Right atrium auricular region (tissue), 2 donors: Measurements from ENCODE around the gene MTREX. TPM values are rescaled to one million over a fixed set of nuclear protein-coding genes. Genes with fewer than 3 reads are reported as not detected.

Experiments
- DNase-seq: peaks from one replicate; pipeline ENCODE4 v3.0.0-alpha.2; 2019; ENCODE audit warnings: low spot score
- H3K27ac ChIP-seq, 2 donors: fragments of 200-600 bp; sonication (generic); 1 replicate in 1 of 2; 2 replicates in 1 of 2; pipeline ENCODE4 v1.5.1; 2016 to 2019
- H3K27me3 ChIP-seq, 2 donors: fragments of 200-600 bp; sonication (generic); one replicate each; pipeline versions ENCODE4 v1.5.1 to v1.6.0; 2017 to 2019
- H3K36me3 ChIP-seq: fragments of 200-600 bp; sonication (generic); one replicate; pipeline ENCODE4 v1.5.1; 2016
- H3K4me1 ChIP-seq, 2 donors: fragments of 200-600 bp; sonication (generic); one replicate each; pipeline versions ENCODE4 v1.5.1 to v1.6.0; 2017 to 2019
- H3K4me3 ChIP-seq, 2 donors: fragments of 200-600 bp; sonication (generic); 1 replicate in 1 of 2; 2 replicates in 1 of 2; pipeline ENCODE4 v1.5.1; 2017 to 2019; ENCODE audit warnings: mild to moderate bottlenecking in 1 of 2, moderate library complexity in 1 of 2
- H3K9me3 ChIP-seq, 2 donors: fragments of 200-600 bp; sonication (generic); one replicate each; pipeline ENCODE4 v1.5.1; 2019
- CTCF ChIP-seq, 2 donors: fragments of 200-600 bp; sonication (generic); IDR thresholded peaks; one replicate each; pipeline ENCODE4 v1.5.1; 2019; ENCODE audit warnings: antibody characterized with exemption in 2 of 2
- total RNA-seq, 2 donors: library from RNA; depleted of rRNA; stranded (reverse); fragments of >200 nt; gene quantifications; one replicate each; pipeline ENCODE4 v1.1.0, GENCODE V29; 2016

Gene MTREX
- total RNA-seq, 2 donors from 2014 or later = 56.7 to 86.0 TPM

DNA sequence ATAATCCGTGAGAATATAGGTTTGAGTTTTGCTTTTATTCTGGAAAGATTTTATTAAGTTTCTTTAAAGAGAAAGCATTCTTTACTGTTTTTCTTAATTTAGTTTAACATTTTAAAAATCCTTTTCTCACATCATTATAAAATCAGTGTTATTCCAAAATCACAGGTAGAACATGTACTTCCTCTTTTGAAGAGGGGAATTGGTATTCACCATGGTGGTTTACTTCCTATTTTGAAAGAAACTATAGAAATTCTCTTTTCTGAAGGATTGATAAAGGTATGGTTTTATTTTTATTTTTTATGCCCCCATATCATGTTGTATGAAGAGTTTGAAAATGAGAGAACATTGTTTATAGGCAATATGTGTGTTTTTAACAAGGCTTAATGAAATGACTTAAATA is 43.0 kb downstream of the MTREX start:
- H3K27me3 ChIP-seq = no peaks in the 10 kb centered on the region
- no peak for TF ChIP-seq CTCF (IDR thresholded peaks at IDR 0.05)
- no peaks in the 10 kb centered on the region for H3K4me1 ChIP-seq
- H3K27ac ChIP-seq = no peak overlapping the region
- no peak overlapping the region for H3K4me3 ChIP-seq
- no peaks in the 10 kb centered on the region for H3K9me3 ChIP-seq
- H3K36me3 ChIP-seq = peaks cover 78% of the 10 kb centered on the region
- DNase-seq = no peak

DNA sequence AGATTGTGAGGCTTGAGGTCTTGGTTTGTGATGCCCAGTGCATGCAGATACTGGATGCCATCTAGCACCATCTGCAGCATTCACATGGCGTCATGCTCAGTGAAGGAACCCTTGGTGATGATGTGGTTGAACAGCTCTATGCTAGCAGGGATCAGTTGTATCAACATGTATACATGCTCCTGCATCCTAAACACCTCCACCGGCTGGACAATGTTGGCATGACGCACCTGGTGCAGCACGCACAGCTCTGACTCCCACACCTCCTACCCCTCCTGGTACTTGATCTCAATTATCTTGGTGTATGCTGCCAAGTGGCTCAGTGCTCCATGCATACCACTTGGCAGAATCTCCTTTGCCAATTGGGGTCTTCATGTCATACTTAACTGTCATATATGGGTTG is 49.1 kb downstream of the MTREX start:
- TF ChIP-seq CTCF (IDR thresholded peaks at IDR 0.05) = no peak
- H3K9me3 ChIP-seq = no peaks in the 10 kb centered on the region
- no peak for DNase-seq
- H3K4me3 ChIP-seq = no peak overlapping the region
- no peaks in the 10 kb centered on the region for H3K27me3 ChIP-seq
- no peaks in the 10 kb centered on the region for H3K4me1 ChIP-seq
- peaks cover 43% of the 10 kb centered on the region for H3K36me3 ChIP-seq
- H3K27ac ChIP-seq = no peak overlapping the region

- H3K36me3 ChIP-seq = peaks cover 18% of the 10 kb centered on the region
- no peaks in the 10 kb centered on the region for H3K9me3 ChIP-seq
- H3K4me1 ChIP-seq = no peaks in the 10 kb centered on the region
- DNase-seq = no peak
- no peak overlapping the region for H3K27ac ChIP-seq
- no peak for TF ChIP-seq CTCF (IDR thresholded peaks at IDR 0.05)
- H3K27me3 ChIP-seq = no peaks in the 10 kb centered on the region
- no peak overlapping the region for H3K4me3 ChIP-seq
Observed at GRCh38 chr5:55360190-55360589, 52.4 kb downstream of the MTREX start.

DNA sequence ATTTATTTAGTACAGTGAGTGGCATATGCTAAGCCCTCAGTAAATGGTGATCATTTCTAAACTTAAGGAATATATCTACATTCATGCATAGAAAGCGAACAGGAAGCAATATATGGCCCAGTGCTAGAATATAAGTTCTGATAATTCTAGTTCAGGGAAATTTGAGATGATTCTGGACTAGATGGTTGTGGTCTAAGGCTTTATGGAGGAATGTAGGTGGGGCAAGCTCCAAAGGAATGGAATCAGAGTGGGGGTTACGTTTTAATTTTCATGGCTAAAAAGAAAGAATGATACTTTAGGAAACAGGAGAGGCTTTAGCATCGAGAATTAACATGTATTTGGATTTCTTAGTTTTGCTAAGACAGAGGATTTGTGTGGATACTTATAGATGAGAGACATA is 56.1 kb downstream of the MTREX start:
- Histone ChIP-seq H3K27me3 (no peaks in the 10 kb centered on the region), H3K27ac (no peak overlapping the region), H3K4me3 (no peak overlapping the region), H3K9me3 (no peaks in the 10 kb centered on the region), H3K36me3 (peaks cover 24% of the 10 kb centered on the region), H3K4me1 (no peaks in the 10 kb centered on the region)
- DNase-seq = no peak
- TF ChIP-seq CTCF (IDR thresholded peaks at IDR 0.05) = no peak

- Histone ChIP-seq H3K4me3 (no peak overlapping the region), H3K27ac (no peak overlapping the region), H3K27me3 (no peaks in the 10 kb centered on the region), H3K9me3 (no peaks in the 10 kb centered on the region), H3K36me3 (peaks cover 17% of the 10 kb centered on the region), H3K4me1 (no peaks in the 10 kb centered on the region)
- no peak for TF ChIP-seq CTCF (IDR thresholded peaks at IDR 0.05)
- no peak for DNase-seq
Observed at GRCh38 chr5:55364537-55365055, 56.8 kb downstream of the MTREX start.

GRCh38 chr5:55370291-55370925 is 62.6 kb downstream of the MTREX start:
- Histone ChIP-seq H3K4me1 (no peaks in the 10 kb centered on the region), H3K27me3 (no peaks in the 10 kb centered on the region), H3K27ac (no peak overlapping the region), H3K36me3 (peaks cover 34% of the 10 kb centered on the region), H3K4me3 (no peak overlapping the region), H3K9me3 (no peaks in the 10 kb centered on the region)
- no peak for TF ChIP-seq CTCF (IDR thresholded peaks at IDR 0.05)
- no peak for DNase-seq
